IMR-90 (cell line): ENCODE results near the gene DLK2. TPM values are rescaled to one million over a fixed set of nuclear protein-coding genes. Genes with fewer than 3 reads are reported as not detected.

Source experiments
- ATAC-seq: fragments of 200-7000 bp; cut with Tn5 transposase; 2 replicates; pipeline ENCODE4 v1.9.1; 2020; ENCODE audit warnings: low read depth, mild to moderate bottlenecking, moderate library complexity
- BruUV-seq: library from RNA; stranded (reverse); fragments of 400-500 nt; replicated peaks from 2 replicates; lab custom pipeline; 2021; lab: Mats Ljungman, UMichigan
- CTCF ChIA-PET: fragments of 300-600 bp; formaldehyde crosslinking; extraction: SDS; loops from one replicate; lab custom pipeline; 2021; ENCODE audit warnings: antibody characterized with exemption; lab: Yijun Ruan, JAX
- POLR2A ChIA-PET: fragments of 300-600 bp; sonication (Branson Sonifier 250); formaldehyde crosslinking; loops from one replicate; lab custom pipeline; 2022; ENCODE audit warnings: antibody characterized with exemption; ENCODE audit not compliant: unreplicated experiment; lab: Charles Lee
- DNase-seq: peaks from one replicate; pipeline ENCODE4 v3.0.0; 2013
- H2AFZ ChIP-seq: replicated peaks from 2 replicates; pipeline ENCODE3; 2013; ENCODE audit warnings: low read length, mild to moderate bottlenecking; ENCODE audit not compliant: poor library complexity
- H2AK5ac ChIP-seq: 2 replicates; pipeline ENCODE4 v1.6.1; 2013; ENCODE audit warnings: low read depth, low read length, inconsistent platforms
- H2AK9ac ChIP-seq: replicated peaks from 2 replicates; pipeline ENCODE3; 2013; ENCODE audit warnings: mild to moderate bottlenecking, low read depth, low read length, moderate library complexity; ENCODE audit not compliant: poor library complexity
- H2BK120ac ChIP-seq: 2 replicates; pipeline ENCODE4 v1.6.1; 2013; ENCODE audit warnings: low read depth, low read length, inconsistent platforms
- H2BK15ac ChIP-seq: 3 replicates; pipeline ENCODE4 v1.6.1; 2013; ENCODE audit warnings: low read depth, low read length, inconsistent platforms
- H2BK20ac ChIP-seq: 2 replicates; pipeline ENCODE4 v1.6.1; 2013; ENCODE audit warnings: low read depth, mild to moderate bottlenecking, inconsistent platforms, low read length, moderate library complexity
- H2BK5ac ChIP-seq: 2 replicates; pipeline ENCODE4 v1.6.1; 2013; ENCODE audit warnings: mild to moderate bottlenecking, low read depth, low read length, inconsistent platforms; ENCODE audit not compliant: poor library complexity, severe bottlenecking
- H3K14ac ChIP-seq: replicated peaks from 2 replicates; pipeline ENCODE4 v1.6.1; 2013; ENCODE audit warnings: low read depth, low read length, inconsistent platforms
- H3K18ac ChIP-seq: 2 replicates; pipeline ENCODE4 v1.6.1; 2013; ENCODE audit warnings: low read depth, low read length, control low read depth
- H3K23ac ChIP-seq: 2 replicates; pipeline ENCODE4 v1.6.1; 2013; ENCODE audit warnings: low read depth, low read length, inconsistent platforms
- H3K27ac ChIP-seq: 2 replicates; pipeline ENCODE4 v1.5.1; 2013; ENCODE audit warnings: mild to moderate bottlenecking, control low read depth, low read length; ENCODE audit not compliant: insufficient read depth
- H3K27me3 ChIP-seq: 2 replicates; pipeline ENCODE4 v1.6.1; 2013; ENCODE audit warnings: low read length; ENCODE audit not compliant: control insufficient read depth, insufficient read depth
- H3K36me3 ChIP-seq: 2 replicates; pipeline ENCODE4 v1.6.1; 2013; ENCODE audit warnings: low read length, mixed read lengths; ENCODE audit not compliant: control insufficient read depth, insufficient read depth
- H3K4ac ChIP-seq: 2 replicates; pipeline ENCODE4 v1.6.1; 2013; ENCODE audit warnings: low read depth, low read length, inconsistent platforms
- H3K4me1 ChIP-seq: 2 replicates; pipeline ENCODE4 v1.6.1; 2013; ENCODE audit warnings: low read length, mixed read lengths; ENCODE audit not compliant: control insufficient read depth, insufficient read depth
- H3K4me2 ChIP-seq: 2 replicates; pipeline ENCODE4 v1.6.1; 2013; ENCODE audit warnings: low read depth, mild to moderate bottlenecking, control low read depth, low read length, moderate library complexity
- H3K4me3 ChIP-seq: 2 replicates; pipeline ENCODE4 v1.5.1; 2013; ENCODE audit warnings: low read depth, mild to moderate bottlenecking, control low read depth, low read length, moderate library complexity; ENCODE audit not compliant: insufficient read depth
- H3K56ac ChIP-seq: 2 replicates; pipeline ENCODE4 v1.6.1; 2013; ENCODE audit warnings: low read length, inconsistent platforms; ENCODE audit not compliant: insufficient read depth; ENCODE audit errors: extremely low read depth
- H3K79me1 ChIP-seq, 2 experiments: 2 replicates each; pipeline ENCODE4 v1.6.1; 2013; ENCODE audit warnings: low read length in 2 of 2, inconsistent platforms in 1 of 2, low read depth in 1 of 2
- H3K9ac ChIP-seq: 2 replicates; pipeline ENCODE4 v1.6.1; 2013; ENCODE audit warnings: low read depth, low read length, control low read depth
- H3K9me1 ChIP-seq: 2 replicates; pipeline ENCODE4 v1.6.1; 2013; ENCODE audit warnings: low read length, inconsistent platforms; ENCODE audit not compliant: insufficient read depth
- H3K9me3 ChIP-seq: 2 replicates; pipeline ENCODE4 v1.6.1; 2013; ENCODE audit warnings: low read length; ENCODE audit not compliant: control insufficient read depth, insufficient read depth
- H4K20me1 ChIP-seq: 2 replicates; pipeline ENCODE4 v1.6.1; 2013; ENCODE audit warnings: low read length, inconsistent platforms; ENCODE audit not compliant: insufficient read depth
- H4K5ac ChIP-seq: 2 replicates; pipeline ENCODE4 v1.6.1; 2013; ENCODE audit warnings: mild to moderate bottlenecking, low read depth, low read length, control low read depth
- H4K8ac ChIP-seq, 2 experiments: 2 replicates each; pipeline ENCODE4 v1.6.1; 2013; ENCODE audit warnings: low read depth in 2 of 2, low read length in 2 of 2, control low read depth in 1 of 2, inconsistent platforms in 1 of 2
- H4K91ac ChIP-seq: 2 replicates; pipeline ENCODE4 v1.6.1; 2013; ENCODE audit warnings: low read depth, low read length, inconsistent platforms; ENCODE audit not compliant: insufficient read depth
- CHD1 ChIP-seq: IDR thresholded peaks from 2 replicates; pipeline ENCODE4 v1.6.1; 2012; ENCODE audit warnings: low read depth, low read length, improper control_type of control experiment
- SMC3 ChIP-seq: fragments of 150-350 bp; IDR thresholded peaks from 2 replicates; pipeline ENCODE4 v1.6.1; 2016; ENCODE audit warnings: low read depth, mild to moderate bottlenecking, antibody characterized with exemption, low read length, moderate library complexity
- WGBS, 2 experiments: methylation state at CpG; one replicate each; pipeline versions ENCODE4 v1.1.5 to v1.1.7; 2013; ENCODE audit warnings: missing lambda C conversion rate in 2 of 2; ENCODE audit not compliant: insufficient read length in 1 of 2; ENCODE audit errors: extremely low coverage in 2 of 2; 5-methylcytosine and 5-hydroxymethylcytosine counted together
- dilution Hi-C: fragments of 300-500 bp; cut with HindIII; formaldehyde crosslinking; loops from one replicate; pipeline ENCODE4 v1.14.3; 2018; ENCODE audit warnings: low sequenced_read_pairs; ENCODE audit not compliant: unreplicated experiment
- in situ Hi-C: fragments of 300-500 bp; cut with MboI; formaldehyde crosslinking; loops from 3 replicates; pipeline ENCODE4 v1.14.3; 2019; ENCODE audit warnings: low sequenced_read_pairs, inconsistent platforms, mixed read lengths
- intact Hi-C: fragments of 100-400 bp; cut with micrococcal nuclease; formaldehyde crosslinking; loops from 2 replicates; pipeline ENCODE4 v1.10.0; 2022
- polyA plus RNA-seq, 3 experiments: library from polyadenylated mRNA; depleted of rRNA; stranded (reverse); fragments of >200 nt; gene quantifications; 2 replicates each; pipeline ENCODE4 v1.2.3, GENCODE V29; 2012; ENCODE audit warnings: low replicate concordance in 1 of 3
- total RNA-seq: library from RNA; depleted of rRNA; stranded (reverse); fragments of >200 nt; gene quantifications from 2 replicates; pipeline ENCODE4 v1.2.3, GENCODE V29; 2012
- TF ChIP-seq, protein P1 (sequence below): conservative IDR thresholded peaks from 2 replicates; pipeline ENCODE4 v1.5.1; 2012; ENCODE audit warnings: mild to moderate bottlenecking, low read depth, low read length, improper control_type of control experiment

Gene DLK2
- total and polyA plus RNA-seq, 2 of the 4 experiments (the other 2 are of a cell fraction): 0.90 to 2.8 TPM

GRCh38 chr6:43448916-43449315, 6.4 kb downstream of the DLK2 start:
- Histone ChIP-seq H2BK120ac (no peak overlapping the region), H3K36me3 (peaks cover 67% of the 10 kb centered on the region), H3K9me3 (no peaks in the 10 kb centered on the region), H2BK15ac (no peak overlapping the region), H2AK5ac (no peak overlapping the region), H3K4me1 (no peaks in the 10 kb centered on the region), H3K9ac (no peak overlapping the region), H3K14ac (no peak overlapping the region), H3K4me2 (no peak overlapping the region), H2BK5ac (no peak overlapping the region), H2AK9ac (peak overlapping the region; percentile 42), H3K18ac (no peak overlapping the region), H2AFZ (no peak overlapping the region), H3K79me1 (no peaks in the 10 kb centered on the region), H4K8ac (no peak overlapping the region), H3K56ac (no peak overlapping the region), H4K5ac (no peak overlapping the region), H3K23ac (no peak overlapping the region), H4K91ac (no peak overlapping the region), H4K20me1 (no peaks in the 10 kb centered on the region; the same call in 1 of the 2 replicates), H2BK20ac (no peak overlapping the region), H3K9me1 (peaks cover 4% of the 10 kb centered on the region; the same call in 1 of the 2 replicates), H3K27me3 (no peaks in the 10 kb centered on the region), H3K27ac (no peak overlapping the region), H3K4me3 (no peak overlapping the region), H3K4ac (no peak overlapping the region)
- TF ChIP-seq SMC3 (no peak), CHD1 (no peak)
- TF ChIP-seq, protein P1, sequence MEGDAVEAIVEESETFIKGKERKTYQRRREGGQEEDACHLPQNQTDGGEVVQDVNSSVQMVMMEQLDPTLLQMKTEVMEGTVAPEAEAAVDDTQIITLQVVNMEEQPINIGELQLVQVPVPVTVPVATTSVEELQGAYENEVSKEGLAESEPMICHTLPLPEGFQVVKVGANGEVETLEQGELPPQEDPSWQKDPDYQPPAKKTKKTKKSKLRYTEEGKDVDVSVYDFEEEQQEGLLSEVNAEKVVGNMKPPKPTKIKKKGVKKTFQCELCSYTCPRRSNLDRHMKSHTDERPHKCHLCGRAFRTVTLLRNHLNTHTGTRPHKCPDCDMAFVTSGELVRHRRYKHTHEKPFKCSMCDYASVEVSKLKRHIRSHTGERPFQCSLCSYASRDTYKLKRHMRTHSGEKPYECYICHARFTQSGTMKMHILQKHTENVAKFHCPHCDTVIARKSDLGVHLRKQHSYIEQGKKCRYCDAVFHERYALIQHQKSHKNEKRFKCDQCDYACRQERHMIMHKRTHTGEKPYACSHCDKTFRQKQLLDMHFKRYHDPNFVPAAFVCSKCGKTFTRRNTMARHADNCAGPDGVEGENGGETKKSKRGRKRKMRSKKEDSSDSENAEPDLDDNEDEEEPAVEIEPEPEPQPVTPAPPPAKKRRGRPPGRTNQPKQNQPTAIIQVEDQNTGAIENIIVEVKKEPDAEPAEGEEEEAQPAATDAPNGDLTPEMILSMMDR: no peak
- WGBS, 2 experiments: 100% methylated on average over 1 of the region's 4 CpGs; no CpG with 5 or more reads in 1 of the 2 experiments
- DNase-seq (no peak), ATAC-seq (no peak)
- CTCF ChIA-PET: no interaction called here
- dilution Hi-C loops (no loop called here), intact Hi-C loops (no loop called here), in situ Hi-C loops (loop anchor here (10.0 kb wide), 1 partner anchor 46 kb away; no protein-coding TSS in a partner anchor)
- BruUV-seq: no TSS peak
- POLR2A ChIA-PET: no interaction called here
